HepG2 (cell line): ENCODE data around the gene CAPN8. TPM values are rescaled to one million over a fixed set of nuclear protein-coding genes. Genes with fewer than 3 reads are reported as not detected.
A peak's percentile ranks its signal among the peaks of the same experiment; 100 is the strongest.

ENCODE experiments used
- ATAC-seq: fragments of 200-7000 bp; cut with Tn5 transposase; 3 replicates; pipeline ENCODE4 v1.9.1; 2020; ENCODE audit warnings: mild to moderate bottlenecking, moderate library complexity
- BruUV-seq: library from RNA; stranded (reverse); fragments of 400-500 nt; replicated peaks from 2 replicates; lab custom pipeline; 2021; lab: Mats Ljungman, UMichigan
- CTCF ChIA-PET: fragments of 300-600 bp; formaldehyde crosslinking; extraction: SDS; loops from one replicate; lab custom pipeline; 2021; ENCODE audit warnings: low total read pairs, inconsistent platforms, low intra/inter-chr PET ratio; lab: Yijun Ruan, JAX
- POLR2A ChIA-PET: fragments of 350-600 bp; sonication (Branson Sonifier 250); formaldehyde crosslinking; loops from one replicate; lab custom pipeline; 2020; ENCODE audit warnings: antibody characterized with exemption, inconsistent platforms; lab: Yijun Ruan, JAX
- DNase-seq: peaks from one replicate; pipeline ENCODE4 v3.0.0-alpha.2; 2015; ENCODE audit warnings: low spot score
- FAIRE-seq: peaks from 3 replicates; lab custom pipeline; 2011; peaks lifted over from hg19 to GRCh38; lab: Jason Lieb, UNC
- H2AFZ ChIP-seq: one replicate; pipeline ENCODE4 v1.6.1; 2011; ENCODE audit warnings: low read length, inconsistent platforms
- H3K27ac ChIP-seq: fragments of 300-600 bp; 3 replicates; pipeline ENCODE4 v1.8.0; 2011; ENCODE audit warnings: mixed run types, mild to moderate bottlenecking, mixed read lengths, low read length, inconsistent platforms; ENCODE audit not compliant: insufficient read depth; ENCODE audit errors: extremely low read length
- H3K27me3 ChIP-seq, 2 experiments: fragments of 200-600 bp in 1 of 2; 2 replicates in 1 of 2; 3 replicates in 1 of 2; pipeline versions ENCODE4 v1.6.0 to v1.8.0; 2011; ENCODE audit warnings: low read length in 2 of 2, mild to moderate bottlenecking in 2 of 2, moderate library complexity in 2 of 2, inconsistent platforms in 1 of 2; ENCODE audit not compliant: insufficient read depth in 2 of 2, control insufficient read depth in 1 of 2
- H3K36me3 ChIP-seq, 2 experiments: fragments of 200-600 bp in 1 of 2; replicated peaks in 1 of 2; 2 replicates in 1 of 2; 3 replicates in 1 of 2; pipeline versions ENCODE4 v1.5.1 to v1.8.0; 2011; ENCODE audit warnings: low read length in 2 of 2, inconsistent platforms in 1 of 2; ENCODE audit not compliant: insufficient read depth in 2 of 2, control insufficient read depth in 1 of 2
- H3K4me1 ChIP-seq: 2 replicates; pipeline ENCODE4 v1.5.1; 2012; ENCODE audit warnings: low read length, inconsistent platforms; ENCODE audit not compliant: insufficient read depth
- H3K4me2 ChIP-seq: 2 replicates; pipeline ENCODE4 v1.6.0; 2011; ENCODE audit warnings: low read depth, low read length, inconsistent platforms
- H3K4me3 ChIP-seq, 3 experiments: fragments of 200-600 bp in 1 of 3; sonication (generic), shearing (Covaris generic) in 1 of 3; replicated peaks in 1 of 3; 2 replicates each; pipeline ENCODE4 v1.5.1; 2011 to 2016; ENCODE audit warnings: low read length in 3 of 3, inconsistent platforms in 2 of 3, low read depth in 2 of 3, mild to moderate bottlenecking in 2 of 3, control low read depth in 1 of 3, mixed read lengths in 1 of 3; ENCODE audit not compliant: insufficient read depth in 1 of 3
- H3K79me2 ChIP-seq: one replicate; pipeline ENCODE4 v1.6.1; 2011; ENCODE audit warnings: low read length, inconsistent platforms; ENCODE audit not compliant: insufficient read depth
- H3K9ac ChIP-seq: 2 replicates; pipeline ENCODE4 v1.6.0; 2011; ENCODE audit warnings: mild to moderate bottlenecking, low read depth, low read length, inconsistent platforms; ENCODE audit not compliant: insufficient read depth
- H3K9me3 ChIP-seq: 2 replicates; pipeline ENCODE4 v1.5.1; 2012; ENCODE audit warnings: mild to moderate bottlenecking, low read length
- H4K20me1 ChIP-seq: 2 replicates; pipeline ENCODE4 v1.6.0; 2011; ENCODE audit warnings: inconsistent platforms, mild to moderate bottlenecking, low read length, moderate library complexity; ENCODE audit not compliant: insufficient read depth
- CREB1 ChIP-seq, 2 experiments: fragments of 450-650 bp in 1 of 2; IDR thresholded peaks; 2 replicates each; pipeline ENCODE4 v1.6.1; 2016 to 2017; ENCODE audit warnings: control low read depth in 1 of 2, mild to moderate bottlenecking in 1 of 2, missing compliant biosample characterization in 1 of 2, missing genetic modification characterization in 1 of 2
- ETV5 ChIP-seq: IDR thresholded peaks from 2 replicates; pipeline ENCODE4 v1.6.1; 2018; ENCODE audit warnings: missing biosample characterization, missing genetic modification reagents, inconsistent platforms, borderline replicate concordance
- JUND ChIP-seq: sonication (generic); formaldehyde crosslinking; IDR thresholded peaks from 2 replicates; pipeline ENCODE4 v1.8.0; 2022; ENCODE audit warnings: mild to moderate bottlenecking, missing genetic modification reagents
- MAFF ChIP-seq: IDR thresholded peaks from 2 replicates; pipeline ENCODE4 v1.6.1; 2011; ENCODE audit warnings: low read depth, low read length, improper control_type of control experiment
- NFE2L1 ChIP-seq: sonication (generic); formaldehyde crosslinking; IDR thresholded peaks from 2 replicates; pipeline ENCODE4 v1.4.0; 2020; ENCODE audit warnings: missing genetic modification reagents, mild to moderate bottlenecking, borderline replicate concordance
- NONO ChIP-seq, 2 experiments: fragments of 450-650 bp in 1 of 2; sonication (generic) in 1 of 2; formaldehyde crosslinking in 1 of 2; IDR thresholded peaks in 1 of 2; conservative IDR thresholded peaks in 1 of 2; 2 replicates each; pipeline versions ENCODE4 v1.6.1 to v1.8.0; 2017 to 2022; ENCODE audit warnings: mild to moderate bottlenecking in 1 of 2, missing genetic modification reagents in 1 of 2, moderate library complexity in 1 of 2
- NR2F6 ChIP-seq, 2 experiments: IDR thresholded peaks; 2 replicates each; pipeline ENCODE4 v1.6.1; 2016; ENCODE audit warnings: antibody characterized with exemption in 1 of 2, mild to moderate bottlenecking in 1 of 2
- RXRB ChIP-seq: IDR thresholded peaks from 2 replicates; pipeline ENCODE4 v1.6.1; 2016; ENCODE audit warnings: borderline replicate concordance, missing genetic modification reagents, missing compliant biosample characterization
- ZC3H13 ChIP-seq: sonication (generic); formaldehyde crosslinking; IDR thresholded peaks from 2 replicates; pipeline ENCODE4 v1.8.1; 2023; ENCODE audit warnings: mild to moderate bottlenecking, missing genetic modification reagents, moderate library complexity
- ZMYM4 ChIP-seq: sonication (generic); formaldehyde crosslinking; IDR thresholded peaks from 2 replicates; pipeline ENCODE4 v1.8.1; 2023; ENCODE audit warnings: mild to moderate bottlenecking, missing genetic modification reagents
- ZNF264 ChIP-seq: sonication (generic); formaldehyde crosslinking; IDR thresholded peaks from 2 replicates; pipeline ENCODE4 v1.4.0; 2020; ENCODE audit warnings: missing genetic modification reagents
- ZNF720 ChIP-seq: sonication (generic); formaldehyde crosslinking; IDR thresholded peaks from 2 replicates; pipeline ENCODE4 v1.4.0; 2020; ENCODE audit warnings: missing genetic modification reagents
- WGBS: methylation state at CpG from one replicate; pipeline ENCODE4 v1.1.6; 2017; ENCODE audit warnings: low lambda C conversion rate; 5-methylcytosine and 5-hydroxymethylcytosine counted together
- in situ Hi-C: cut with HindIII; loops from 2 replicates; pipeline ENCODE4 v1.10.0; 2017; ENCODE audit warnings: low pct_unique_long_range_greater_than_20kb; ENCODE audit not compliant: extremely low pct_ligation_motif_present
- intact Hi-C: fragments of 100-400 bp; cut with micrococcal nuclease; formaldehyde crosslinking; loops from one replicate; pipeline ENCODE4 v1.10.0; 2022; ENCODE audit not compliant: unreplicated experiment
- polyA plus RNA-seq, 8 experiments: library from polyadenylated mRNA; depleted of rRNA in 3 of 8; stranded (reverse) in 7 of 8; unstranded in 1 of 8; fragments of >200 nt; fragmentation: Illumina TruSeq in 4 of 8; extraction: Trizol in 4 of 8; gene quantifications; 2 replicates each; pipeline versions ENCODE4 v1.2.1 to v1.2.3, GENCODE V29; 2011 to 2016; ENCODE audit warnings: low read depth in 4 of 8, missing spikeins in 1 of 8, mixed read lengths in 1 of 8; ENCODE audit not compliant: insufficient read depth in 1 of 8
- total RNA-seq, 5 experiments: library from RNA; depleted of rRNA; stranded (reverse); fragments of >200 nt; fragmentation: Illumina TruSeq; extraction: Trizol; gene quantifications; 2 replicates each; pipeline ENCODE4 v1.2.3, GENCODE V29; 2016; ENCODE audit warnings: low read depth in 1 of 5
- TF ChIP-seq, protein P1 (sequence below): sonication (generic); formaldehyde crosslinking; IDR thresholded peaks from 2 replicates; pipeline ENCODE4 v1.5.0; 2020; ENCODE audit warnings: missing genetic modification reagents
- TF ChIP-seq, protein P2 (sequence below): sonication (generic); formaldehyde crosslinking; IDR thresholded peaks from 2 replicates; pipeline ENCODE4 v1.8.1; 2022; ENCODE audit warnings: mild to moderate bottlenecking, missing genetic modification reagents

Gene CAPN8
- total and polyA plus RNA-seq, 2 of the 13 experiments (the other 11 are each of a cell fraction or from before 2014, with no cell fraction given), result 0.20 to 0.25 TPM

DNA sequence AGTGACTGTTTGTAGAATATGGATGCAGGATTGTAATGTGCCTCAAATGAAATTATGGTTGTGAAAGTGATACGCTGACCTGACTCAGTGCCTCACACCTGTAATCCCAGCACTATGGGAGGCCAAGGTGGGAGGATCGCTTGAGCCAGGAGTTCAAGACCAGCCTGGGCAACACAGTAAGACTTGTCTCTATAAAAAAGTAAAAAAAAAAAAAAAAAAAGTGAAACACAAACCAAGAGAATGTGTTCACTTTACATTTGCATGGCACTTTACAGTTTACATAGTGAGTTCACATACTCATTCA is 48.9 kb upstream of the CAPN8 start:
- Histone ChIP-seq H3K27me3 (peaks cover 5 to 57% of the 10 kb centered on the region in 2 experiments; a peak in 4 of 5 replicates), H3K4me2 (no peak overlapping the region), H2AFZ (no peak overlapping the region), H3K4me3 (no peak overlapping the region), H4K20me1 (0 out of 2 replicates have a peak, but pooled peaks cover 2% of the 10 kb centered on the region), H3K9me3 (no peaks in the 10 kb centered on the region), H3K36me3 (no peaks in the 10 kb centered on the region), H3K9ac (no peak overlapping the region), H3K79me2 (no peaks in the 10 kb centered on the region), H3K27ac (no peak overlapping the region), H3K4me1 (peaks cover 55% of the 10 kb centered on the region)
- in situ Hi-C loops, result no loop called here
- ChIA-PET POLR2A (no interaction called here), CTCF (no interaction called here)
- 67% methylated on average over 2 of the region's 2 CpGs for WGBS
- FAIRE-seq, result no peak
- TF ChIP-seq ZMYM4 (CRISPR knock-in tag), result no peak
- no peak for TF ChIP-seq ZC3H13 (CRISPR knock-in tag)
- no peak for DNase-seq
- no peak for ATAC-seq
- BruUV-seq, result no TSS peak
- intact Hi-C loops, result loop anchor here (5.0 kb wide), 1 partner anchor 33 kb away; no protein-coding TSS in a partner anchor

DNA sequence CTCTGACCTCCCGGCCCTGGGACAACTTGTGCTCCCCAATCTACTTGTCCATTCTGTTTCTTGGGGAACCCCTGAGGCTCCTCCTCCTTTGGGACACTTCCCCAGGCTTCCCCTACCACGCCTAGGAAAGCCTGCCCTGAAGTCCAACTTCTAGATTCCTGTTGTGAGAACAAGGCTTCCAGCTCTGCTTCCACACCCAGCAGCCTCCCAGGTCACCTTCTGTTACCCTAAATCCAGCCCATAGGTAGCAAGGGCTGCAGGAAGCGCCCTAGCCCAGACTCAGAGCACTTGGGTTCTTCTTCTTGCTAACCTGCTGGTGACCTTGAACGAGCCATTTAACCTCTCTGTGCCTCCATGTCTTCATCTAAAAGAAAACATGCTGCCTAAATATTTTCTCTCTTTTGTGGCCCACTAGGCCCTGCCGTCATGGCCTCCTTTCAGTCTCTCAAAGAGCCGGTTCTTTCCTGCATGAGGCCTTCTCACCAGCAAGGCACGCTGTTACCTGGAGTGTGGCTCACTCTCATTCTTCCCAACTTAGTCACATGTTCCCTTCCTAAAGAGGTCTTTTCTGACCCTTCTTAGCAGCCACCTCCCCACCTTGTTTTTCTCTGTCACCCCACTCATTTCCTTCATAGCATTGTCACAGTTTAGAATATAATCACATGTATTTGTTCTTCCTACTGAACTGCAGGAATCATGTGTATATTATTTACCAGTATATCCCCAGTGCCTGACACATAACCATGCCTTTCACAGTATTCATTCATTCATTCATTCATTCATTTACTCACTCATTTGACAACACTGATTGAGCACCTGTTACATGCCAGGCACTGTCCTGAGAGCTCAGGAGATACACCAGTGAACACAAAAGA is 48.3 kb upstream of the CAPN8 start:
- POLR2A ChIA-PET, result no interaction called here
- 41% methylated on average over 7 of the region's 7 CpGs for whole genome bisulfite sequencing
- H3K36me3 ChIP-seq, result no peaks in the 10 kb centered on the region
- H3K4me2 ChIP-seq, result peak overlapping the region; percentile 84; the same call in 1 of the 2 replicates
- DNase-seq (no peak), ATAC-seq (no peak), FAIRE-seq (no peak)
- no peaks in the 10 kb centered on the region for H3K9me3 ChIP-seq
- no peaks in the 10 kb centered on the region for H3K79me2 ChIP-seq
- no peak overlapping the region for H3K27ac ChIP-seq
- 0 out of 2 replicates have a peak, but pooled peaks cover 2% of the 10 kb centered on the region for H4K20me1 ChIP-seq
- H3K4me3 ChIP-seq, result peak overlapping the region in 2 of 3 experiments; percentile 68 to 81; a peak in 2 of 6 replicates
- intact Hi-C loops, result loop anchor here (5.0 kb wide), 1 partner anchor 34 kb away; no protein-coding TSS in a partner anchor
- H3K9ac ChIP-seq, result no peak overlapping the region; the same call in 1 of the 2 replicates
- H3K27me3 ChIP-seq, result peaks cover 5 to 60% of the 10 kb centered on the region in 2 experiments; a peak in 4 of 5 replicates
- in situ Hi-C loops, result no loop called here
- H2AFZ ChIP-seq, result no peak overlapping the region
- peaks cover 55% of the 10 kb centered on the region for H3K4me1 ChIP-seq
- CTCF ChIA-PET, result no interaction called here
- TF ChIP-seq CREB1 (IDR thresholded peaks at IDR 0.05) (no peak), CREB1 (CRISPR knock-in tag; IDR thresholded peaks at IDR 0.05) (no peak), ZC3H13 (CRISPR knock-in tag) (no peak), NR2F6 (IDR thresholded peaks at IDR 0.05) (no peak), NR2F6 (CRISPR knock-in tag; IDR thresholded peaks at IDR 0.05) (no peak), ZNF264 (CRISPR knock-in tag) (no peak), NFE2L1 (CRISPR knock-in tag) (no peak), JUND (CRISPR knock-in tag) (no peak), MAFF (no peak), ZNF720 (CRISPR knock-in tag) (no peak), RXRB (CRISPR knock-in tag) (no peak), NONO (IDR thresholded peaks at IDR 0.05) (no peak), NONO (CRISPR knock-in tag; conservative IDR thresholded peaks at IDR 0.05) (no peak), ETV5 (no peak)
- TF ChIP-seq, protein P1, sequence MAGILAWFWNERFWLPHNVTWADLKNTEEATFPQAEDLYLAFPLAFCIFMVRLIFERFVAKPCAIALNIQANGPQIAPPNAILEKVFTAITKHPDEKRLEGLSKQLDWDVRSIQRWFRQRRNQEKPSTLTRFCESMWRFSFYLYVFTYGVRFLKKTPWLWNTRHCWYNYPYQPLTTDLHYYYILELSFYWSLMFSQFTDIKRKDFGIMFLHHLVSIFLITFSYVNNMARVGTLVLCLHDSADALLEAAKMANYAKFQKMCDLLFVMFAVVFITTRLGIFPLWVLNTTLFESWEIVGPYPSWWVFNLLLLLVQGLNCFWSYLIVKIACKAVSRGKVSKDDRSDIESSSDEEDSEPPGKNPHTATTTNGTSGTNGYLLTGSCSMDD (CRISPR knock-in tag), result no peak
- TF ChIP-seq, protein P2, sequence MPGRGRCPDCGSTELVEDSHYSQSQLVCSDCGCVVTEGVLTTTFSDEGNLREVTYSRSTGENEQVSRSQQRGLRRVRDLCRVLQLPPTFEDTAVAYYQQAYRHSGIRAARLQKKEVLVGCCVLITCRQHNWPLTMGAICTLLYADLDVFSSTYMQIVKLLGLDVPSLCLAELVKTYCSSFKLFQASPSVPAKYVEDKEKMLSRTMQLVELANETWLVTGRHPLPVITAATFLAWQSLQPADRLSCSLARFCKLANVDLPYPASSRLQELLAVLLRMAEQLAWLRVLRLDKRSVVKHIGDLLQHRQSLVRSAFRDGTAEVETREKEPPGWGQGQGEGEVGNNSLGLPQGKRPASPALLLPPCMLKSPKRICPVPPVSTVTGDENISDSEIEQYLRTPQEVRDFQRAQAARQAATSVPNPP (CRISPR knock-in tag), result no peak
- no TSS peak for BruUV-seq
